HUES6 (cell line): ENCODE measurements around the gene FCHSD2.

Experiments
- H3K27ac ChIP-seq: 2 replicates; pipeline ENCODE4 v1.7.0; 2013; ENCODE audit warnings: low read depth, mild to moderate bottlenecking, low read length, inconsistent platforms
- H3K27me3 ChIP-seq: 2 replicates; pipeline ENCODE4 v1.6.1; 2013; ENCODE audit warnings: low read length; ENCODE audit not compliant: control insufficient read depth, insufficient read depth
- H3K36me3 ChIP-seq: 2 replicates; pipeline ENCODE4 v1.6.1; 2013; ENCODE audit warnings: low read length; ENCODE audit not compliant: control insufficient read depth, insufficient read depth
- H3K4me1 ChIP-seq: 2 replicates; pipeline ENCODE4 v1.6.1; 2013; ENCODE audit warnings: low read length; ENCODE audit not compliant: control insufficient read depth, insufficient read depth
- H3K4me3 ChIP-seq: 2 replicates; pipeline ENCODE4 v1.5.1; 2013; ENCODE audit warnings: low read depth, low read length
- H3K9ac ChIP-seq: one replicate; pipeline ENCODE4 v1.6.1; 2013; ENCODE audit warnings: mild to moderate bottlenecking, low read length
- H3K9me3 ChIP-seq: 2 replicates; pipeline ENCODE4 v1.6.1; 2013; ENCODE audit warnings: low read depth, low read length; ENCODE audit not compliant: control insufficient read depth, insufficient read depth

Gene FCHSD2

DNA sequence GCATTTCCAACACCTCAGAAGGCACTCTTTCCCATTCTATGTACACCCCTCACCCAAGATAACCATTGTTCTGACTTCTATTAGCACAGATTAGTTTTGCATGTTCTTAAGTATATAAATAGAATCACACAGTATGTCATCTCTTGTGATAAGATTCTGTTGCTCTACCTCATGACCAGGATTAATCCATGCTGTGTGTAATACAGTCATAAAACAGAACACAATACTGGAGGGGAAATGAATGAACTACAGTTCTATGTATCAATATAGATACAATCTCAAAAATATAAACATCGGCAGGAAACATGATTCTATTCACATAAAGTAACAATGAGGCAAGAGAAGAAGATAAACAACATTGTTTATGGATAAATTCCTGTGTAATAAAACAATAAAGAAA lies 176.4 kb downstream of the FCHSD2 start:
- no peak overlapping the region for H3K27ac ChIP-seq
- no peaks in the 10 kb centered on the region for H3K9me3 ChIP-seq
- no peaks in the 10 kb centered on the region for H3K27me3 ChIP-seq
- H3K9ac ChIP-seq, result no peak overlapping the region
- no peak overlapping the region for H3K4me3 ChIP-seq
- H3K4me1 ChIP-seq, result no peaks in the 10 kb centered on the region
- no peaks in the 10 kb centered on the region for H3K36me3 ChIP-seq

DNA sequence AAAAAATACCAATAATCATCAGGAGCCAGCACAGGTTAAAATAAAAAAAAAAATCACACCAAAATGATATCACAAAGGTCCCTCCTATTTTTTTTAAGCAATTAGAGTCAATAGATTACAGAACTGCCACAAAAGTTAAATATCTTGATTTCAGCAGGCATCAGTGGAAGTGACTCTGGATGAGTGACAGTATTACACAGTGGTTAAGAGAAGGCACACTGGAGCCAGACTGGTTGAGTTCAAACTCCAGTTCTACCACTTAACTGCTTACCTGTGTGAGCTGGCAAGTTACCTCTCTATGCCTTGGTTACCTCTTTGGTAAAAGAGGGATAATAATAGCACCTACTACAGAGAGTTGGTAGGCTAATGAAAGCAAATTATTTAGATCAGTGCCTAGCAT lies 179.4 kb downstream of the FCHSD2 start:
- Histone ChIP-seq H3K4me1 (no peaks in the 10 kb centered on the region), H3K9me3 (no peaks in the 10 kb centered on the region), H3K27me3 (no peaks in the 10 kb centered on the region), H3K27ac (no peak overlapping the region), H3K9ac (no peak overlapping the region), H3K4me3 (no peak overlapping the region), H3K36me3 (no peaks in the 10 kb centered on the region)

DNA sequence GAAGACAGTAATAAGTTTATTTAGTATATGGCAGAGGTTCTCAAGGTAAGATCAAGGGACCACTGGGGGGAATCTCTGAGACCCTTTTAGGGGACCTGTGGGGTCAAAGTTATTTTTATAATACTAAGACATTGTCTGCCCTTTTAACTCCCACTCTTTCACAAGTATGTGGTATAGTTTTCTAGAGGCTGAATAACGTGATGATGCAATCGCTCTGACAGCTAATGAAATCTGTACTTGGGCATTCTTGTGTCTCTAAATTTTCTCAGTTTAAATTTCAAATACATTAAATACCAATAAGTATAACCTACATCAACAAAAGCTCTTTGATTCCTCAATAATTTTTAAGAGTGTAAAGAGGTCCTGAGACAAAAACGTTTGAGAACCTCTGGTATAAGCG lies 180.0 kb downstream of the FCHSD2 start:
- no peaks in the 10 kb centered on the region for H3K27me3 ChIP-seq
- no peaks in the 10 kb centered on the region for H3K4me1 ChIP-seq
- H3K4me3 ChIP-seq, result no peak overlapping the region
- no peak overlapping the region for H3K27ac ChIP-seq
- H3K9me3 ChIP-seq, result no peaks in the 10 kb centered on the region
- H3K9ac ChIP-seq, result no peak overlapping the region
- no peaks in the 10 kb centered on the region for H3K36me3 ChIP-seq

- Histone ChIP-seq H3K36me3 (no peaks in the 10 kb centered on the region), H3K9me3 (no peaks in the 10 kb centered on the region), H3K27ac (no peak overlapping the region), H3K27me3 (no peaks in the 10 kb centered on the region), H3K4me3 (no peak overlapping the region), H3K4me1 (no peaks in the 10 kb centered on the region), H3K9ac (no peak overlapping the region)
These were observed 182.0 kb downstream of the FCHSD2 start for GRCh38 chr11:72959998-72960731.

GRCh38 chr11:72958791-72959190 lies 183.3 kb downstream of the FCHSD2 start:
- Histone ChIP-seq H3K9me3 (no peaks in the 10 kb centered on the region), H3K4me3 (no peak overlapping the region), H3K36me3 (no peaks in the 10 kb centered on the region), H3K27me3 (no peaks in the 10 kb centered on the region), H3K27ac (no peak overlapping the region), H3K9ac (no peak overlapping the region), H3K4me1 (no peaks in the 10 kb centered on the region)

DNA sequence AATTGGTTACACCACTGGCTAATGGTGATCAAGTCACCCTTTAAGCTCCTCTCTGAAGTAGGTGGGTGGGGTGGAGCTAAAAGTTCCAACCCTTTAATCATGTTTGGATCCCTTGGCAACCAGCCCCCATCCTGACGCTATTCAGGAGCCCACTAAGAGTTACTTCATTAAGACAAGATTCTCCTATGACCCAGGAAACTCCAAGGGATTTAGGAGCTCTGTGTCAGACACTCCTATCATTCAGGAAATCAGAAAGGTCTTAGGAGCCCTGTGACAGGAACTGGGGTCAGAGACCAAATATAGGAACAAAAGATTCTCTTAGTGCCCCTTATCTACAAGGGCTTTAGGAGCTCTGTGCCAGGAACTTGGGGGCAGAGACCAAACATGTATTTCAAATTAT lies 186.7 kb downstream of the FCHSD2 start:
- no peak overlapping the region for H3K4me3 ChIP-seq
- H3K9ac ChIP-seq, result no peak overlapping the region
- H3K4me1 ChIP-seq, result peaks cover 7% of the 10 kb centered on the region
- H3K27me3 ChIP-seq, result no peaks in the 10 kb centered on the region
- no peaks in the 10 kb centered on the region for H3K36me3 ChIP-seq
- no peaks in the 10 kb centered on the region for H3K9me3 ChIP-seq
- H3K27ac ChIP-seq, result no peak overlapping the region

- Histone ChIP-seq H3K27me3 (no peaks in the 10 kb centered on the region), H3K4me3 (no peak overlapping the region), H3K9me3 (no peaks in the 10 kb centered on the region), H3K27ac (no peak overlapping the region), H3K36me3 (no peaks in the 10 kb centered on the region), H3K9ac (no peak overlapping the region), H3K4me1 (peaks cover 9% of the 10 kb centered on the region)
These were observed 187.3 kb downstream of the FCHSD2 start for GRCh38 chr11:72954860-72955259.

DNA sequence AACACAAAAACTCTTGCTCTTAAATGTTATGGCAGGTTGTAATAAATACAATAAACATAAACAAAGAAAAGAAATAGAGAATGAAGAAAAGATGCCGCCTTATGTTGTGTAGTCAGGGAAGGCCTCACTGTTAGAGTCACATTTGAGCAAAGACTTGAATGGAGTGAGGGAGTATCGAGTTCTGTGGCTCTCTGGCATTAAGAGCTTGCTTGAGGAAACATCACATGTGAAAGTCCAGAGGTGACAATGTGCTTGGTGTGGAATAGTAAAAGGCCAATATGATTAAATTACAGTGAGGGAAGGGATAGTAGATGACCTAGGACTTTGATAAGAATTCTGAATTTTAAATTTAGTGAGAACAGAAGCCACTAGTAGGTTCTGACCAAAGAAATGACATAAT lies 188.5 kb downstream of the FCHSD2 start:
- Histone ChIP-seq H3K36me3 (no peaks in the 10 kb centered on the region), H3K27ac (no peak overlapping the region)

GRCh38 chr11:72951888-72952287 lies 190.2 kb downstream of the FCHSD2 start:
- Histone ChIP-seq H3K9me3 (no peaks in the 10 kb centered on the region), H3K27me3 (no peaks in the 10 kb centered on the region), H3K27ac (no peak overlapping the region), H3K4me3 (no peak overlapping the region), H3K9ac (no peak overlapping the region), H3K36me3 (no peaks in the 10 kb centered on the region), H3K4me1 (peaks cover 9% of the 10 kb centered on the region)

More for the DNA sequence above, 188.5 kb downstream of the FCHSD2 start:
- H3K4me1 ChIP-seq, result peaks cover 9% of the 10 kb centered on the region
- H3K9ac ChIP-seq, result no peak overlapping the region
- H3K27me3 ChIP-seq, result no peaks in the 10 kb centered on the region
- no peaks in the 10 kb centered on the region for H3K9me3 ChIP-seq
- no peak overlapping the region for H3K4me3 ChIP-seq

DNA sequence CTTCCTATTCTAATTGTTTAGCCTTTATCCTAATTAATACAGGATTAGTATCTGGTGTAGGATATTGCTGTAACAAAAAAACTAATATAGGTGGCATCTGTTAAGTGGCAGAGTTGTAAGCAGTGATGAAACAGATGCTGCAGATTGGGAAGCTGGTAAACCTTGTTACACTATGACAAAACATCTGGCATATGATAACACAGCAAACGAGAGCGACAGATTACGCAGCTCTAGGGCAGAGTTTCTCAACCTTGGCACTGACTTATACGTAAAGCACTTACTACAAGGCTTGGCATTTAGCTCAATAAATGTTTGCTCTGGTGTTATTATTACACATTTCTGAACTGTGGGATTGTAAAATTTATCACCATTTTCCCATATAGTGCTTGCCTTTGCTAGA lies 190.9 kb downstream of the FCHSD2 start:
- H3K27ac ChIP-seq, result no peak overlapping the region

DNA sequence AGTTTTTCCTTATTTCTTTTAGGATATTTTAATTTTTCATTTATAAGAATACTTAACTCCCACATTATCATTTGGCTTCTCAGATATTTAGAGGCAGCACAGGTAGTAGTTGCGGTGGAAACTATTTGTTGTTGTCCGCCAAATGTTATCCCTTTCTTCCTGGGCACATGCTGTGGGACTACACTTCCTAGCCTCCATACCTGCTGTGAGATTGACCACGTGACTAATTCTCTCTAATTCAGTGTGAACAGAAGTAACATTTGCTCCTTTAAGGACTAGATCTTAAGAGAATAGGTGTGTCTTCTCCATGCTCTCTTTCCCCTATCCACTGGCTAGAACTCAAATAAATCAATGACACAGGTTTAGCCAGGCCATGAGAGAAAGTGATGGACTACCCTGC lies 191.4 kb downstream of the FCHSD2 start:
- H3K4me3 ChIP-seq, result no peak overlapping the region
- H3K9me3 ChIP-seq, result no peaks in the 10 kb centered on the region
- no peak overlapping the region for H3K27ac ChIP-seq
- no peaks in the 10 kb centered on the region for H3K36me3 ChIP-seq
- H3K27me3 ChIP-seq, result no peaks in the 10 kb centered on the region
- no peak overlapping the region for H3K9ac ChIP-seq
- H3K4me1 ChIP-seq, result peaks cover 9% of the 10 kb centered on the region

More for the DNA sequence above, 190.9 kb downstream of the FCHSD2 start:
- Histone ChIP-seq H3K4me3 (no peak overlapping the region), H3K9me3 (no peaks in the 10 kb centered on the region), H3K4me1 (peaks cover 9% of the 10 kb centered on the region), H3K27me3 (no peaks in the 10 kb centered on the region), H3K9ac (no peak overlapping the region), H3K36me3 (no peaks in the 10 kb centered on the region)
